A549 (cell line): ENCODE results near the gene PSG4. TPM values are rescaled to one million over a fixed set of nuclear protein-coding genes. Genes with fewer than 3 reads are reported as not detected.
"Not testable (repeated sequence)": the region's sequence is repeated elsewhere in the genome, so short reads cannot be mapped to it uniquely, and the experiment has no call there.

Experiments
- ATAC-seq, 2 experiments: fragments of 200-7000 bp in 1 of 2; fragments of >200 bp in 1 of 2; cut with Nextera tagmentation in 1 of 2; cut with Tn5 transposase in 1 of 2; 3 replicates each; pipeline versions ENCODE4 v1.8.0 to v1.9.1; 2018 to 2020; ENCODE audit warnings: mild to moderate bottlenecking in 1 of 2, moderate library complexity in 1 of 2
- CTCF ChIA-PET: fragments of 300-600 bp; sonication (Branson Sonifier 250); formaldehyde crosslinking; extraction: SDS; loops from one replicate; lab custom pipeline; 2021; ENCODE audit warnings: antibody characterized with exemption, inconsistent platforms; lab: Yijun Ruan, JAX
- POLR2A ChIA-PET: fragments of 350-600 bp; formaldehyde crosslinking; extraction: SDS; loops from one replicate; lab custom pipeline; 2021; ENCODE audit warnings: antibody characterized with exemption, inconsistent platforms; lab: Yijun Ruan, JAX
- DNase-seq, 2 experiments: peaks; one replicate each; pipeline versions ENCODE4 v3.0.0 to v3.0.0-alpha.2; 2011 to 2016; ENCODE audit warnings: low read depth in 1 of 2, low spot score in 1 of 2
- FAIRE-seq: peaks from 2 replicates; lab custom pipeline; 2011; peaks lifted over from hg19 to GRCh38; lab: Jason Lieb, UNC
- H3K27ac ChIP-seq, 2 experiments: fragments of >200 bp; sonication (Bioruptor Twin); formaldehyde crosslinking; 3 replicates each; pipeline ENCODE4 v1.5.1; 2016 to 2017
- H3K4me1 ChIP-seq: fragments of >200 bp; sonication (Bioruptor Twin); formaldehyde crosslinking; 3 replicates; pipeline ENCODE4 v1.6.1; 2016
- H3K4me2 ChIP-seq: fragments of >200 bp; sonication (Bioruptor Twin); formaldehyde crosslinking; 3 replicates; pipeline ENCODE4 v1.6.1; 2016
- H3K4me3 ChIP-seq: fragments of >200 bp; sonication (Bioruptor Twin); formaldehyde crosslinking; 3 replicates; pipeline ENCODE4 v1.5.1; 2016
- H3K9me3 ChIP-seq: fragments of >200 bp; sonication (Bioruptor Twin); formaldehyde crosslinking; 3 replicates; pipeline ENCODE4 v1.6.1; 2016
- CEBPB ChIP-seq, 2 experiments: fragments of >200 bp in 1 of 2; sonication (Bioruptor Twin) in 1 of 2; formaldehyde crosslinking in 1 of 2; IDR thresholded peaks; 2 replicates each; pipeline ENCODE4 v1.6.1; 2012 to 2016
- EP300 ChIP-seq, 2 experiments: fragments of >200 bp; sonication (Bioruptor Twin); formaldehyde crosslinking; IDR thresholded peaks; 2 replicates in 1 of 2; 3 replicates in 1 of 2; pipeline ENCODE4 v1.6.1; 2016 to 2017
- FOSL2 ChIP-seq, 2 experiments: fragments of 450-650 bp in 1 of 2; fragments of >200 bp in 1 of 2; sonication (Bioruptor Twin) in 1 of 2; formaldehyde crosslinking; IDR thresholded peaks; 2 replicates each; pipeline versions ENCODE4 v1.5.0 to v1.6.1; 2016 to 2020; ENCODE audit warnings: mild to moderate bottlenecking in 1 of 2, moderate library complexity in 1 of 2
- GATA3 ChIP-seq: IDR thresholded peaks from 2 replicates; pipeline ENCODE4 v1.6.1; 2012; ENCODE audit warnings: borderline replicate concordance
- JUNB ChIP-seq: fragments of >200 bp; sonication (Bioruptor Twin); formaldehyde crosslinking; IDR thresholded peaks from 2 replicates; pipeline ENCODE4 v1.6.1; 2016
- MAX ChIP-seq: IDR thresholded peaks from 2 replicates; pipeline ENCODE4 v1.6.1; 2012
- RAD21 ChIP-seq, 2 experiments: fragments of >200 bp in 1 of 2; sonication (Bioruptor Twin) in 1 of 2; formaldehyde crosslinking in 1 of 2; IDR thresholded peaks in 1 of 2; conservative IDR thresholded peaks in 1 of 2; 2 replicates in 1 of 2; 3 replicates in 1 of 2; pipeline ENCODE4 v1.6.1; 2012 to 2018; ENCODE audit warnings: inconsistent platforms in 1 of 2
- USF2 ChIP-seq: fragments of 450-650 bp; IDR thresholded peaks from 2 replicates; pipeline ENCODE4 v1.6.1; 2014; ENCODE audit warnings: antibody characterized with exemption
- WGBS: methylation state at CpG from one replicate; pipeline ENCODE4 v1.1.6; 2017; ENCODE audit errors: missing lambda C conversion rate; 5-methylcytosine and 5-hydroxymethylcytosine counted together
- polyA plus RNA-seq, 4 experiments: library from polyadenylated mRNA; depleted of rRNA in 3 of 4; stranded (reverse); fragments of >200 nt; fragmentation: RNase III in 1 of 4; extraction: RNeasy Plus Mini Kit Qiagen cat#74134 plus additional on column Dnase treatment in 1 of 4; gene quantifications; 2 replicates in 3 of 4; 3 replicates in 1 of 4; pipeline ENCODE4 v1.2.3, GENCODE V29; 2011 to 2017

Gene PSG4
- polyA plus RNA-seq, 2 of the 4 experiments (the other 2 are of a cell fraction), result 0.56 to 0.58 TPM

GRCh38 chr19:43181869-43182771 lies 23.3 kb downstream of the PSG4 start:
- POLR2A ChIA-PET; H3K9me3 ChIP-seq; H3K4me3 ChIP-seq; TF ChIP-seq FOSL2 (IDR thresholded peaks at IDR 0.05): not testable (repeated sequence)
- H3K27ac ChIP-seq, result peak overlapping the region; percentile 75 to 77
- CTCF ChIA-PET, result interaction anchor here (1.0 to 1.3 kb wide), 2 partner anchors 10 to 88 kb away, joined by 3 read pairs; no protein-coding TSS in a partner anchor
- peaks cover 33% of the 10 kb centered on the region for H3K4me1 ChIP-seq
- H3K4me2 ChIP-seq, result peak overlapping the region; percentile 53
- WGBS, result 7% methylated on average over 4 of the region's 4 CpGs
- peak; percentile 63 for FAIRE-seq
- peak; percentile 63 for TF ChIP-seq MAX
- peak; percentile 94; the same call in 1 of the 2 replicates for TF ChIP-seq GATA3
- TF ChIP-seq CEBPB (IDR thresholded peaks at IDR 0.05), result peak in 1 of 2 experiments; percentile 36; a peak in 2 of 4 replicates
- peak; percentile 62 to 68; a peak in 2 of 5 replicates for TF ChIP-seq EP300 (IDR thresholded peaks at IDR 0.05)
- peak; percentile 45 for TF ChIP-seq FOSL2 (CRISPR knock-in tag; IDR thresholded peaks at IDR 0.05)
- peak; percentile 50 for TF ChIP-seq USF2
- peak; percentile 58; the same call in 1 of the 2 replicates for TF ChIP-seq JUNB
- TF ChIP-seq, all 56 proteins: peak for 7; not testable (repeated sequence) for 49
- ATAC-seq (peak in 1 of 2 experiments; percentile 87; a peak in 4 of 6 replicates), DNase-seq (peak; percentile 52 to 61)

GRCh38 chr19:43179569-43180147 lies 25.8 kb downstream of the PSG4 start:
- WGBS, result 64% methylated on average over 1 of the region's 1 CpG
- DNase-seq, ATAC-seq, CTCF ChIA-PET, H3K4me2 ChIP-seq, FAIRE-seq, H3K4me3 ChIP-seq, POLR2A ChIA-PET: not testable (repeated sequence)
- H3K4me1 ChIP-seq, result peaks cover 33% of the 10 kb centered on the region
- TF ChIP-seq RAD21 (conservative IDR thresholded peaks at IDR 0.05 in 1 of 2, IDR thresholded peaks at IDR 0.05 in 1 of 2), result 0 out of 5 replicates have a peak, but pooled peaks of 1 of the 2 experiments have one; percentile 7
- TF ChIP-seq, all 56 proteins: peak for 1; not testable (repeated sequence) for 55
- peak overlapping the region; percentile 7 to 56; a peak in 2 of 6 replicates for H3K27ac ChIP-seq
- not testable (repeated sequence) for H3K9me3 ChIP-seq

- ATAC-seq, FAIRE-seq, POLR2A ChIA-PET, H3K4me2 ChIP-seq, H3K9me3 ChIP-seq, DNase-seq, H3K4me3 ChIP-seq, CTCF ChIA-PET, H3K27ac ChIP-seq: not testable (repeated sequence)
- 100% methylated on average over 2 of the region's 3 CpGs for WGBS
- H3K4me1 ChIP-seq, result peaks cover 28% of the 10 kb centered on the region
These were observed 26.9 kb downstream of the PSG4 start for GRCh38 chr19:43178577-43178976.

- ATAC-seq, H3K27ac ChIP-seq, CTCF ChIA-PET, FAIRE-seq, H3K4me3 ChIP-seq, H3K9me3 ChIP-seq, DNase-seq, H3K4me2 ChIP-seq, POLR2A ChIA-PET: not testable (repeated sequence)
- peaks cover 32% of the 10 kb centered on the region for H3K4me1 ChIP-seq
- WGBS, result 59% methylated on average over 3 of the region's 3 CpGs
These were observed 39.5 kb downstream of the PSG4 start for GRCh38 chr19:43165906-43166305.

- 24% methylated on average over 3 of the region's 3 CpGs for WGBS
- H3K9me3 ChIP-seq, POLR2A ChIA-PET, CTCF ChIA-PET, FAIRE-seq, H3K4me3 ChIP-seq, ATAC-seq: not testable (repeated sequence)
- peak overlapping the region; percentile 67 to 82; a peak in 5 of 6 replicates for H3K27ac ChIP-seq
- H3K4me2 ChIP-seq, result peak overlapping the region; percentile 61
- TF ChIP-seq GATA3, result peak; percentile 71; the same call in 1 of the 2 replicates
- peak in 1 of 2 experiments; percentile 23 for DNase-seq
- peaks cover 43% of the 10 kb centered on the region for H3K4me1 ChIP-seq
These were observed 42.3 kb downstream of the PSG4 start for GRCh38 chr19:43163135-43163534.
